DND-41 (cell line): Measurements from ENCODE around the gene ZBTB8B.

ENCODE experiments used
- ATAC-seq: fragments of 200-7000 bp; cut with Tn5 transposase; 3 replicates; pipeline ENCODE4 v1.9.1; 2021; ENCODE audit warnings: low read depth; ENCODE audit not compliant: insufficient read depth
- DNase-seq: peaks from one replicate; pipeline ENCODE4 v3.0.0-alpha.2; 2020
- H2AFZ ChIP-seq: 2 replicates; pipeline ENCODE4 v1.6.0; 2012; ENCODE audit warnings: low read depth, low read length
- H3K27ac ChIP-seq: 2 replicates; pipeline ENCODE4 v1.5.1; 2012; ENCODE audit warnings: low read length, inconsistent platforms
- H3K27me3 ChIP-seq: fragments of 200-600 bp; sonication (generic); 2 replicates; pipeline ENCODE4 v1.6.0; 2012; ENCODE audit warnings: low read length, mild to moderate bottlenecking, inconsistent platforms; ENCODE audit not compliant: insufficient read depth, poor library complexity
- H3K36me3 ChIP-seq: 2 replicates; pipeline ENCODE4 v1.5.1; 2012; ENCODE audit warnings: low read length, inconsistent platforms; ENCODE audit not compliant: insufficient read depth
- H3K4me1 ChIP-seq: 2 replicates; pipeline ENCODE4 v1.5.1; 2012; ENCODE audit warnings: mild to moderate bottlenecking, low read length; ENCODE audit not compliant: insufficient read depth
- H3K4me2 ChIP-seq: 2 replicates; pipeline ENCODE4 v1.6.0; 2012; ENCODE audit warnings: mild to moderate bottlenecking, moderate library complexity, low read length, inconsistent platforms; ENCODE audit not compliant: insufficient read depth
- H3K4me3 ChIP-seq, 2 experiments: fragments of 200-600 bp in 1 of 2; shearing (Covaris generic) in 1 of 2; 2 replicates each; pipeline ENCODE4 v1.5.1; 2012 to 2016; ENCODE audit warnings: inconsistent platforms in 2 of 2, low read length in 2 of 2, mild to moderate bottlenecking in 2 of 2, low read depth in 1 of 2, moderate library complexity in 1 of 2
- H3K79me2 ChIP-seq: 2 replicates; pipeline ENCODE4 v1.6.0; 2012; ENCODE audit warnings: low read length, inconsistent platforms; ENCODE audit not compliant: insufficient read depth
- H3K9ac ChIP-seq: 2 replicates; pipeline ENCODE4 v1.6.0; 2012; ENCODE audit warnings: low read depth, mild to moderate bottlenecking, inconsistent platforms, low read length, moderate library complexity
- H3K9me3 ChIP-seq: 2 replicates; pipeline ENCODE4 v1.5.1; 2012; ENCODE audit warnings: low read length, moderate library complexity, mild to moderate bottlenecking, inconsistent platforms; ENCODE audit not compliant: insufficient read depth, severe bottlenecking
- H4K20me1 ChIP-seq: 2 replicates; pipeline ENCODE4 v1.6.0; 2012; ENCODE audit warnings: low read length; ENCODE audit not compliant: insufficient read depth
- EZH2 ChIP-seq: IDR thresholded peaks from 3 replicates; pipeline ENCODE4 v1.6.1; 2012; ENCODE audit warnings: borderline replicate concordance, low read depth, mild to moderate bottlenecking, moderate library complexity, low read length, inconsistent platforms; ENCODE audit not compliant: severe bottlenecking
- TF ChIP-seq, protein P1 (sequence below): IDR thresholded peaks from 2 replicates; pipeline ENCODE4 v1.5.1; 2012; ENCODE audit warnings: borderline replicate concordance, low read length, moderate library complexity, mild to moderate bottlenecking; ENCODE audit not compliant: poor library complexity, severe bottlenecking; ENCODE audit errors: extremely low read depth

Gene ZBTB8B

DNA sequence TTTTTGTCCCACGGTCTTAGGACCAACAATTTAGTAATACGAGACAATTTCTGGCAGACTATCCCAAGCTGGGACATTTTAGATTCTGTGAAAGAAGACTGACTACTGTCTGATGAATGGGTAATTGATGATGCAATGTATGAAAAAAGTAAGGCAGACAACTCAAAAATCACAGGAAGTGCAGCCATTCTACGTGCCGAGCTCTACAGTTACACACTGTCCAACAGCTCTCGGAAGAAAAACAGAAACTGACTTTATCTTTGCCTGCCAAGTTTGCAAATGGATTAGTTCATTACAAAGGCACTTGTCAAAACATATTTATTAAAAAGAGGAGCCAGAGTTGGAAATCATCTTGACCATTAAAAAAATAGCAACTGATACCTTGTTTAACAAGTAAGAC, 31.3 kb downstream of the ZBTB8B start:
- Histone ChIP-seq H3K79me2 (no peaks in the 10 kb centered on the region), H3K4me3 (no peak overlapping the region), H3K9ac (no peak overlapping the region), H3K4me1 (peaks cover 6% of the 10 kb centered on the region), H3K9me3 (no peaks in the 10 kb centered on the region), H3K27ac (no peak overlapping the region), H3K4me2 (no peak overlapping the region), H4K20me1 (no peaks in the 10 kb centered on the region), H3K27me3 (peaks cover 31% of the 10 kb centered on the region), H2AFZ (no peak overlapping the region), H3K36me3 (no peaks in the 10 kb centered on the region)
- DNase-seq (no peak), ATAC-seq (no peak)
- TF ChIP-seq, protein P1, sequence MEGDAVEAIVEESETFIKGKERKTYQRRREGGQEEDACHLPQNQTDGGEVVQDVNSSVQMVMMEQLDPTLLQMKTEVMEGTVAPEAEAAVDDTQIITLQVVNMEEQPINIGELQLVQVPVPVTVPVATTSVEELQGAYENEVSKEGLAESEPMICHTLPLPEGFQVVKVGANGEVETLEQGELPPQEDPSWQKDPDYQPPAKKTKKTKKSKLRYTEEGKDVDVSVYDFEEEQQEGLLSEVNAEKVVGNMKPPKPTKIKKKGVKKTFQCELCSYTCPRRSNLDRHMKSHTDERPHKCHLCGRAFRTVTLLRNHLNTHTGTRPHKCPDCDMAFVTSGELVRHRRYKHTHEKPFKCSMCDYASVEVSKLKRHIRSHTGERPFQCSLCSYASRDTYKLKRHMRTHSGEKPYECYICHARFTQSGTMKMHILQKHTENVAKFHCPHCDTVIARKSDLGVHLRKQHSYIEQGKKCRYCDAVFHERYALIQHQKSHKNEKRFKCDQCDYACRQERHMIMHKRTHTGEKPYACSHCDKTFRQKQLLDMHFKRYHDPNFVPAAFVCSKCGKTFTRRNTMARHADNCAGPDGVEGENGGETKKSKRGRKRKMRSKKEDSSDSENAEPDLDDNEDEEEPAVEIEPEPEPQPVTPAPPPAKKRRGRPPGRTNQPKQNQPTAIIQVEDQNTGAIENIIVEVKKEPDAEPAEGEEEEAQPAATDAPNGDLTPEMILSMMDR = no peak
- no peak for TF ChIP-seq EZH2

DNA sequence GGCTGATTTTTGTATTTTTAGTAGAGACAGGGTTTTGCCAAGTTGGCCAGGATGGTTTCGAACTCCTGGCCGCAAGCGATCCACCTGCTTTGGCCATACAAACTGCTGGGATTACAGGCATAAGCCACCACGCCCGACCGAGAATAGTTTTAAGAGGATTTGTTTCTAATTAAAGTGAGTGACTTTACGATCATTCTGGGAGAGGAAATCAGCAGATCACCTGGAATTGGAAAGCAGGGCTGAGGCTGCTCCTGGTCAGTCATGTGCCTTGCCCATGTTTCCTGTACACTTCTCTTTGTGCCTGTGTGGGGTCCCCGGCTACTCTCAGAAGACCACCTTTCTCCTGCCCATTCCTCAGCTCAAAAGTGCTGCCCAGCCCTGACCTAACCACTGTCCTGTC, 33.9 kb downstream of the ZBTB8B start:
- Histone ChIP-seq H3K9ac (no peak overlapping the region), H3K4me2 (no peak overlapping the region), H3K4me3 (no peak overlapping the region), H3K27ac (no peak overlapping the region), H3K79me2 (no peaks in the 10 kb centered on the region), H3K27me3 (peaks cover 41% of the 10 kb centered on the region), H3K4me1 (peaks cover 6% of the 10 kb centered on the region), H3K36me3 (no peaks in the 10 kb centered on the region), H4K20me1 (no peaks in the 10 kb centered on the region), H3K9me3 (no peaks in the 10 kb centered on the region), H2AFZ (no peak overlapping the region)
- DNase-seq (no peak), ATAC-seq (no peak)
- TF ChIP-seq, protein P1 = no peak
- no peak for TF ChIP-seq EZH2

DNA sequence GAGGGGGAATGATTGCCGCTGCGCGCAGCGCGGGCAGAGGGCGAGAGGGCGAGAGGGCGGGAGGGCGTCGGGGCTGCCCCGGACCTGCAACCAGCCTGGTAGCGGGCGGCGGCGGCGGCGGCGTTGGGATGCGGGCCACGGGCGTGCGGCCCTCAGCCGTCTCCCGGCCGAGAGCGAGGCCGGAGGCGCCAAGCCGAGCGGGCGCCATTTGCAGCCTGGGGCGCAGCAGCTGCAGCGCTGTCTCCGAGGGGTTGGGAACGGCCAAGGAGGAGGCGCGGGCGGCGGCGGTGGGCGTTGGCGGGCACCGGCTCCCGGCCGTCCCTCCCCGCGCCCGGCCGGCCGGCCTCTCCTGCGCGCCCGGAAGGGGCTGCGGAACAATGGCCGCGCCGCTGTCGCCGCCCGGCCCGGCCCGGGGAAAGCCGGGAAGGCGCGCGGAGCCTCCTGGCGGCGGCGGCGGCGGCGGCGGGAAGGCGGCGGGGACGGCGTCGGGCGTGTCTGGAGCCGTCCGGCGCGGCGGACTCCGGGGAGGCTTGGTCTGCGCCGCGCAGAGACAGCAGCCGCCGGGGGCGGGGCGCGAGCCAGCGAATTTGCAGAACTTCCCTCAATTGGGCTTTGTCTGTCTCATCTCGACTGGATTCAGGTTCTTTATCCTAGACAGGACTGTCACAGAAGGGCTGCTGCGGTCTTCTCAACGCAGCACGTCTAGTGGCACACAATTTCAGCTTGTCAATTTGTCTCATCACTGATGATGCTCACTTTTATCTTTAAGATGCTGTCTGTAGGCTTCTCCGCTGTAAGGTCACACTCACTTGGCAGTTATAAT, 35.7 kb downstream of the ZBTB8B start:
- ATAC-seq (peak; percentile 68), DNase-seq (peak; percentile 21)
- peak overlapping the region; percentile 53 for H3K9ac ChIP-seq
- H3K27ac ChIP-seq = no peak overlapping the region
- peak; percentile 16 for TF ChIP-seq EZH2
- TF ChIP-seq, protein P1 = peak; percentile 4
- peak overlapping the region; percentile 63 for H3K4me2 ChIP-seq
- peak overlapping the region; percentile 20 to 55; a peak in 3 of 4 replicates for H3K4me3 ChIP-seq
- no peaks in the 10 kb centered on the region for H3K79me2 ChIP-seq
- H2AFZ ChIP-seq = peak overlapping the region; percentile 67
- no peaks in the 10 kb centered on the region for H4K20me1 ChIP-seq
- peaks cover 41% of the 10 kb centered on the region for H3K27me3 ChIP-seq
- no peaks in the 10 kb centered on the region for H3K36me3 ChIP-seq
- H3K4me1 ChIP-seq = peaks cover 6% of the 10 kb centered on the region
- H3K9me3 ChIP-seq = no peaks in the 10 kb centered on the region
